Left cardiac atrium (tissue), 4 donors: ENCODE measurements around the gene SELENOS. TPM values are rescaled to one million over a fixed set of nuclear protein-coding genes. Genes with fewer than 3 reads are reported as not detected.

ENCODE experiments used
- ATAC-seq, 2 donors: fragments of 200-7000 bp; cut with Tn5 transposase; one replicate each; pipeline ENCODE4 v1.9.1; 2020; ENCODE audit warnings: mild to moderate bottlenecking in 2 of 2, moderate library complexity in 2 of 2
- DNase-seq: peaks from one replicate; pipeline ENCODE4 v3.0.0-alpha.2; 2020
- intact Hi-C, 2 donors: fragments of 100-400 bp; cut with DNase I; formaldehyde crosslinking; loops; one replicate each; pipeline versions ENCODE4 v1.14.1 to v1.15.1; 2022 to 2023
- total RNA-seq, 2 donors: library from RNA; stranded (reverse); fragmentation: NEBNext Ultra II Directional; extraction: Animal tissue kit (Norgen Biotek cat#: 25700); gene quantifications; one replicate each; pipeline ENCODE4 v1.2.1, GENCODE V29; 2021
- donor health status: DM: no; HTN: yes; CAD: no.
- donor health status: DM: no; HTN: yes; CAD: no; lungs with severe emphysema.
- donor health status: DM: yes; HTN: yes; CAD: no.
- donor health status: Dilated cardiomyopathy.

SELENOS gene
- total RNA-seq, 2 donors from 2014 or later, result 37.7 to 66.2 TPM

- ATAC-seq (no peak), DNase-seq (no peak)
- intact Hi-C loops, result loop anchor here in 1 of 2 donors (10.0 kb wide), 1 partner anchor 79 kb away; no protein-coding TSS in a partner anchor
These were observed 33.1 kb downstream of the SELENOS start for GRCh38 chr15:101244036-101244781.

- intact Hi-C loops, result loop anchor here in 1 of 2 donors (10.0 kb wide), 1 partner anchor 79 kb away; no protein-coding TSS in a partner anchor
- no peak for ATAC-seq
- DNase-seq, result no peak
These were observed 33.9 kb downstream of the SELENOS start for GRCh38 chr15:101243420-101243819.

- intact Hi-C loops, result loop anchor here in 1 of 2 donors (10.0 kb wide), 1 partner anchor 78 kb away; no protein-coding TSS in a partner anchor
- DNase-seq (no peak), ATAC-seq (peak in 1 of 2 donors; percentile 7)
These were observed 34.3 kb downstream of the SELENOS start for GRCh38 chr15:101242999-101243336.

GRCh38 chr15:101242160-101242998 lies 34.9 kb downstream of the SELENOS start:
- ATAC-seq (peak; percentile 44 to 48), DNase-seq (no peak)
- intact Hi-C loops, result loop anchor here in 1 of 2 donors (10.0 kb wide), 1 partner anchor 78 kb away; no protein-coding TSS in a partner anchor

- ATAC-seq, result peak; percentile 31 to 85
- DNase-seq, result no peak
- intact Hi-C loops, result loop anchor here in 1 of 2 donors (10.0 kb wide), 1 partner anchor 76 kb away; no protein-coding TSS in a partner anchor
These were observed 36.9 kb downstream of the SELENOS start for GRCh38 chr15:101240358-101240757.

GRCh38 chr15:101239724-101240136 lies 37.6 kb downstream of the SELENOS start:
- DNase-seq (no peak), ATAC-seq (no peak)
- intact Hi-C loops, result loop anchor here in 1 of 2 donors (10.0 kb wide), 1 partner anchor 75 kb away; no protein-coding TSS in a partner anchor

- intact Hi-C loops, result no loop called here
- ATAC-seq, result peak in 1 of 2 donors; percentile 8
- DNase-seq, result no peak
These were observed 40.0 kb downstream of the SELENOS start for GRCh38 chr15:101237251-101237650.

- intact Hi-C loops, result no loop called here
- DNase-seq (no peak), ATAC-seq (no peak)
These were observed 43.5 kb downstream of the SELENOS start for GRCh38 chr15:101233651-101234280.

GRCh38 chr15:101232677-101233076 lies 44.6 kb downstream of the SELENOS start:
- intact Hi-C loops, result no loop called here
- DNase-seq, result no peak
- ATAC-seq, result peak; percentile 80 to 88

GRCh38 chr15:101228313-101228712 lies 49.0 kb downstream of the SELENOS start:
- DNase-seq (no peak), ATAC-seq (no peak)
- intact Hi-C loops, result no loop called here

- intact Hi-C loops, result no loop called here
- DNase-seq (no peak), ATAC-seq (no peak)
These were observed 51.6 kb downstream of the SELENOS start for GRCh38 chr15:101225658-101226057.

Other genes starting within 250 kb of the SELENOS start
- gene CHSY1, start 25.4 kb downstream of the SELENOS start, total RNA-seq, result 10 to 100 TPM; 18.8 to 42.0 TPM
- 10 to 100 TPM; 26.7 to 36.7 TPM for gene SNRPA1, start 17.8 kb upstream of the SELENOS start, total RNA-seq
- gene PCSK6, start 212.2 kb upstream of the SELENOS start, total RNA-seq, result 10 to 100 TPM; 14.5 to 20.2 TPM